IMR-90 (cell line): ENCODE data around the gene ISCU. TPM values are rescaled to one million over a fixed set of nuclear protein-coding genes. Genes with fewer than 3 reads are reported as not detected.

Source experiments
- ATAC-seq: fragments of 200-7000 bp; cut with Tn5 transposase; 2 replicates; pipeline ENCODE4 v1.9.1; 2020; ENCODE audit warnings: low read depth, mild to moderate bottlenecking, moderate library complexity
- BruUV-seq: library from RNA; stranded (reverse); fragments of 400-500 nt; replicated peaks from 2 replicates; lab custom pipeline; 2021; lab: Mats Ljungman, UMichigan
- CTCF ChIA-PET: fragments of 300-600 bp; formaldehyde crosslinking; extraction: SDS; loops from one replicate; lab custom pipeline; 2021; ENCODE audit warnings: antibody characterized with exemption; lab: Yijun Ruan, JAX
- POLR2A ChIA-PET: fragments of 300-600 bp; sonication (Branson Sonifier 250); formaldehyde crosslinking; loops from one replicate; lab custom pipeline; 2022; ENCODE audit warnings: antibody characterized with exemption; ENCODE audit not compliant: unreplicated experiment; lab: Charles Lee
- DNase-seq: peaks from one replicate; pipeline ENCODE4 v3.0.0; 2013
- H2AFZ ChIP-seq: replicated peaks from 2 replicates; pipeline ENCODE3; 2013; ENCODE audit warnings: low read length, mild to moderate bottlenecking; ENCODE audit not compliant: poor library complexity
- H2AK5ac ChIP-seq: 2 replicates; pipeline ENCODE4 v1.6.1; 2013; ENCODE audit warnings: low read depth, low read length, inconsistent platforms
- H2AK9ac ChIP-seq: replicated peaks from 2 replicates; pipeline ENCODE3; 2013; ENCODE audit warnings: mild to moderate bottlenecking, low read depth, low read length, moderate library complexity; ENCODE audit not compliant: poor library complexity
- H2BK120ac ChIP-seq: 2 replicates; pipeline ENCODE4 v1.6.1; 2013; ENCODE audit warnings: low read depth, low read length, inconsistent platforms
- H2BK15ac ChIP-seq: 3 replicates; pipeline ENCODE4 v1.6.1; 2013; ENCODE audit warnings: low read depth, low read length, inconsistent platforms
- H2BK20ac ChIP-seq: 2 replicates; pipeline ENCODE4 v1.6.1; 2013; ENCODE audit warnings: low read depth, mild to moderate bottlenecking, inconsistent platforms, low read length, moderate library complexity
- H2BK5ac ChIP-seq: 2 replicates; pipeline ENCODE4 v1.6.1; 2013; ENCODE audit warnings: mild to moderate bottlenecking, low read depth, low read length, inconsistent platforms; ENCODE audit not compliant: poor library complexity, severe bottlenecking
- H3K14ac ChIP-seq: replicated peaks from 2 replicates; pipeline ENCODE4 v1.6.1; 2013; ENCODE audit warnings: low read depth, low read length, inconsistent platforms
- H3K18ac ChIP-seq: 2 replicates; pipeline ENCODE4 v1.6.1; 2013; ENCODE audit warnings: low read depth, low read length, control low read depth
- H3K23ac ChIP-seq: 2 replicates; pipeline ENCODE4 v1.6.1; 2013; ENCODE audit warnings: low read depth, low read length, inconsistent platforms
- H3K27ac ChIP-seq: 2 replicates; pipeline ENCODE4 v1.5.1; 2013; ENCODE audit warnings: mild to moderate bottlenecking, control low read depth, low read length; ENCODE audit not compliant: insufficient read depth
- H3K27me3 ChIP-seq: 2 replicates; pipeline ENCODE4 v1.6.1; 2013; ENCODE audit warnings: low read length; ENCODE audit not compliant: control insufficient read depth, insufficient read depth
- H3K36me3 ChIP-seq: 2 replicates; pipeline ENCODE4 v1.6.1; 2013; ENCODE audit warnings: low read length, mixed read lengths; ENCODE audit not compliant: control insufficient read depth, insufficient read depth
- H3K4ac ChIP-seq: 2 replicates; pipeline ENCODE4 v1.6.1; 2013; ENCODE audit warnings: low read depth, low read length, inconsistent platforms
- H3K4me1 ChIP-seq: 2 replicates; pipeline ENCODE4 v1.6.1; 2013; ENCODE audit warnings: low read length, mixed read lengths; ENCODE audit not compliant: control insufficient read depth, insufficient read depth
- H3K4me2 ChIP-seq: 2 replicates; pipeline ENCODE4 v1.6.1; 2013; ENCODE audit warnings: low read depth, mild to moderate bottlenecking, control low read depth, low read length, moderate library complexity
- H3K4me3 ChIP-seq: 2 replicates; pipeline ENCODE4 v1.5.1; 2013; ENCODE audit warnings: low read depth, mild to moderate bottlenecking, control low read depth, low read length, moderate library complexity; ENCODE audit not compliant: insufficient read depth
- H3K56ac ChIP-seq: 2 replicates; pipeline ENCODE4 v1.6.1; 2013; ENCODE audit warnings: low read length, inconsistent platforms; ENCODE audit not compliant: insufficient read depth; ENCODE audit errors: extremely low read depth
- H3K79me1 ChIP-seq, 2 experiments: 2 replicates each; pipeline ENCODE4 v1.6.1; 2013; ENCODE audit warnings: low read length in 2 of 2, inconsistent platforms in 1 of 2, low read depth in 1 of 2
- H3K9ac ChIP-seq: 2 replicates; pipeline ENCODE4 v1.6.1; 2013; ENCODE audit warnings: low read depth, low read length, control low read depth
- H3K9me1 ChIP-seq: 2 replicates; pipeline ENCODE4 v1.6.1; 2013; ENCODE audit warnings: low read length, inconsistent platforms; ENCODE audit not compliant: insufficient read depth
- H3K9me3 ChIP-seq: 2 replicates; pipeline ENCODE4 v1.6.1; 2013; ENCODE audit warnings: low read length; ENCODE audit not compliant: control insufficient read depth, insufficient read depth
- H4K20me1 ChIP-seq: 2 replicates; pipeline ENCODE4 v1.6.1; 2013; ENCODE audit warnings: low read length, inconsistent platforms; ENCODE audit not compliant: insufficient read depth
- H4K5ac ChIP-seq: 2 replicates; pipeline ENCODE4 v1.6.1; 2013; ENCODE audit warnings: mild to moderate bottlenecking, low read depth, low read length, control low read depth
- H4K8ac ChIP-seq, 2 experiments: 2 replicates each; pipeline ENCODE4 v1.6.1; 2013; ENCODE audit warnings: low read depth in 2 of 2, low read length in 2 of 2, control low read depth in 1 of 2, inconsistent platforms in 1 of 2
- H4K91ac ChIP-seq: 2 replicates; pipeline ENCODE4 v1.6.1; 2013; ENCODE audit warnings: low read depth, low read length, inconsistent platforms; ENCODE audit not compliant: insufficient read depth
- BHLHE40 ChIP-seq: fragments of 150-350 bp; IDR thresholded peaks from 2 replicates; pipeline ENCODE4 v1.6.1; 2016; ENCODE audit warnings: mild to moderate bottlenecking, low read depth, low read length
- CEBPB ChIP-seq: IDR thresholded peaks from 2 replicates; pipeline ENCODE4 v1.6.1; 2012; ENCODE audit warnings: low read depth, low read length, improper control_type of control experiment
- CHD1 ChIP-seq: IDR thresholded peaks from 2 replicates; pipeline ENCODE4 v1.6.1; 2012; ENCODE audit warnings: low read depth, low read length, improper control_type of control experiment
- ELK1 ChIP-seq: fragments of 150-350 bp; IDR thresholded peaks from 2 replicates; pipeline ENCODE4 v1.6.1; 2016; ENCODE audit warnings: low read depth, mild to moderate bottlenecking, low read length, moderate library complexity, borderline replicate concordance
- FOS ChIP-seq: fragments of 150-350 bp; IDR thresholded peaks from 2 replicates; pipeline ENCODE4 v1.6.1; 2016; ENCODE audit warnings: low read depth, low read length
- MXI1 ChIP-seq: IDR thresholded peaks from 2 replicates; pipeline ENCODE4 v1.6.1; 2012; ENCODE audit warnings: low read depth, mild to moderate bottlenecking, low read length, moderate library complexity, borderline replicate concordance
- NFE2L2 ChIP-seq: fragments of 150-350 bp; IDR thresholded peaks from 2 replicates; pipeline ENCODE4 v1.6.1; 2016; ENCODE audit warnings: low read depth, mild to moderate bottlenecking, low read length
- POLR2A ChIP-seq: IDR thresholded peaks from 2 replicates; pipeline ENCODE4 v1.6.1; 2012; ENCODE audit warnings: mild to moderate bottlenecking, low read depth, low read length
- RCOR1 ChIP-seq: IDR thresholded peaks from 2 replicates; pipeline ENCODE4 v1.6.1; 2012; ENCODE audit warnings: mild to moderate bottlenecking, low read length, improper control_type of control experiment; ENCODE audit not compliant: insufficient replicate concordance
- SMC3 ChIP-seq: fragments of 150-350 bp; IDR thresholded peaks from 2 replicates; pipeline ENCODE4 v1.6.1; 2016; ENCODE audit warnings: low read depth, mild to moderate bottlenecking, antibody characterized with exemption, low read length, moderate library complexity
- USF2 ChIP-seq: fragments of 150-350 bp; IDR thresholded peaks from 2 replicates; pipeline ENCODE4 v1.6.1; 2017; ENCODE audit warnings: mild to moderate bottlenecking, antibody characterized with exemption, low read length, low read depth
- WGBS, 2 experiments: methylation state at CpG; one replicate each; pipeline versions ENCODE4 v1.1.5 to v1.1.7; 2013; ENCODE audit warnings: missing lambda C conversion rate in 2 of 2; ENCODE audit not compliant: insufficient read length in 1 of 2; ENCODE audit errors: extremely low coverage in 2 of 2; 5-methylcytosine and 5-hydroxymethylcytosine counted together
- dilution Hi-C: fragments of 300-500 bp; cut with HindIII; formaldehyde crosslinking; loops from one replicate; pipeline ENCODE4 v1.14.3; 2018; ENCODE audit warnings: low sequenced_read_pairs; ENCODE audit not compliant: unreplicated experiment
- in situ Hi-C: fragments of 300-500 bp; cut with MboI; formaldehyde crosslinking; loops from 3 replicates; pipeline ENCODE4 v1.14.3; 2019; ENCODE audit warnings: low sequenced_read_pairs, inconsistent platforms, mixed read lengths
- intact Hi-C: fragments of 100-400 bp; cut with micrococcal nuclease; formaldehyde crosslinking; loops from 2 replicates; pipeline ENCODE4 v1.10.0; 2022
- polyA plus RNA-seq, 3 experiments: library from polyadenylated mRNA; depleted of rRNA; stranded (reverse); fragments of >200 nt; gene quantifications; 2 replicates each; pipeline ENCODE4 v1.2.3, GENCODE V29; 2012; ENCODE audit warnings: low replicate concordance in 1 of 3
- total RNA-seq: library from RNA; depleted of rRNA; stranded (reverse); fragments of >200 nt; gene quantifications from 2 replicates; pipeline ENCODE4 v1.2.3, GENCODE V29; 2012

Gene ISCU
- total and polyA plus RNA-seq, 2 of the 4 experiments (the other 2 are of a cell fraction): 52.7 to 87.2 TPM

- dilution Hi-C loops (no loop called here), intact Hi-C loops (no loop called here), in situ Hi-C loops (loop anchor here (5.0 to 10.0 kb wide), 2 partner anchors 394 to 532 kb away; partner anchors contain the start of gene ALKBH2)
- 0% methylated on average over 1 of the region's 12 CpGs; no CpG with 5 or more reads in 1 of the 2 experiments for WGBS, 2 experiments
- TSS peak; percentile 17 for BruUV-seq
- H3K36me3 ChIP-seq: peaks cover 11% of the 10 kb centered on the region
- no peak overlapping the region for H2BK120ac ChIP-seq
- H3K79me1 ChIP-seq: peaks cover 15 to 70% of the 10 kb centered on the region in 2 experiments
- TF ChIP-seq SMC3: no peak
- no peak for TF ChIP-seq RCOR1
- no peak for TF ChIP-seq CHD1
- no peak for TF ChIP-seq NFE2L2
- peak; percentile 44; the same call in 1 of the 2 replicates for TF ChIP-seq BHLHE40
- TF ChIP-seq FOS: no peak
- no peak for TF ChIP-seq POLR2A
- TF ChIP-seq MXI1: no peak
- TF ChIP-seq CEBPB: peak; percentile 85
- TF ChIP-seq USF2: no peak
- TF ChIP-seq ELK1: no peak
- no peak for ATAC-seq
- peak overlapping the region; percentile 47 for H2AFZ ChIP-seq
- no peak overlapping the region for H2BK20ac ChIP-seq
- H2BK5ac ChIP-seq: no peak overlapping the region
- H3K27me3 ChIP-seq: no peaks in the 10 kb centered on the region
- H2BK15ac ChIP-seq: no peak overlapping the region
- H3K56ac ChIP-seq: peak overlapping the region; percentile 89; the same call in 1 of the 2 replicates
- H3K18ac ChIP-seq: no peak overlapping the region
- peak overlapping the region; percentile 76 to 80; a peak in 3 of 4 replicates for H4K8ac ChIP-seq
- peaks cover 36% of the 10 kb centered on the region for H4K20me1 ChIP-seq
- H3K4me3 ChIP-seq: peak overlapping the region; percentile 92
- DNase-seq: peak; percentile 64
- peak overlapping the region; percentile 97 for H3K27ac ChIP-seq
- POLR2A ChIA-PET: no interaction called here
- CTCF ChIA-PET: no interaction called here
- peak overlapping the region; percentile 35 for H3K14ac ChIP-seq
- peaks cover 9% of the 10 kb centered on the region; the same call in 1 of the 2 replicates for H3K9me1 ChIP-seq
- peak overlapping the region; percentile 95 for H3K4me2 ChIP-seq
- H3K9ac ChIP-seq: peak overlapping the region; percentile 99
- H3K9me3 ChIP-seq: no peaks in the 10 kb centered on the region
- peak overlapping the region; percentile 67 for H3K4ac ChIP-seq
- peak overlapping the region; percentile 57 for H3K23ac ChIP-seq
- no peak overlapping the region; the same call in 1 of the 2 replicates for H4K5ac ChIP-seq
- 0 out of 2 replicates have a peak overlapping the region, but pooled peaks have one; percentile 37 for H4K91ac ChIP-seq
- H2AK9ac ChIP-seq: peak overlapping the region; percentile 89
- H2AK5ac ChIP-seq: peak overlapping the region; percentile 53; the same call in 1 of the 2 replicates
- H3K4me1 ChIP-seq: no peaks in the 10 kb centered on the region
Observed at GRCh38 chr12:108560321-108560721, 2.1 kb upstream of the ISCU start.
